Stimulated activated naive CD8-positive, alpha-beta T cell treated with anti-CD3 and anti-CD28 coated beads, Interleukin-15, amount 100 ng/mL, for 72 hours (primary cell): ENCODE data around the gene CREB3L4.

Source experiments
- ATAC-seq: fragments of 150-1000 bp; cut with Tn5 transposase; 2 replicates; pipeline ENCODE4 v1.10.0; 2021; ENCODE audit warnings: mild to moderate bottlenecking, moderate library complexity
- DNase-seq, 2 donors: peaks; one replicate each; pipeline ENCODE4 v3.0.0; 2021 to 2022
- H3K27ac Mint-ChIP-seq, 2 donors: one replicate each; pipeline ENCODE4 v1.8.0; 2022; ENCODE audit warnings: mild to moderate bottlenecking in 2 of 2, mixed read lengths in 2 of 2, moderate library complexity in 2 of 2
- H3K27me3 Mint-ChIP-seq: one replicate; pipeline ENCODE4 v1.8.0; 2022; ENCODE audit warnings: mixed read lengths
- H3K4me1 Mint-ChIP-seq: one replicate; pipeline ENCODE4 v1.8.0; 2022; ENCODE audit warnings: mild to moderate bottlenecking, mixed read lengths
- H3K4me3 Mint-ChIP-seq, 2 donors: one replicate each; pipeline ENCODE4 v1.8.0; 2022; ENCODE audit warnings: mild to moderate bottlenecking in 2 of 2, mixed read lengths in 2 of 2, moderate library complexity in 1 of 2
- H3K9me3 Mint-ChIP-seq, 2 donors: one replicate each; pipeline ENCODE4 v1.8.0; 2022; ENCODE audit warnings: mixed read lengths in 2 of 2

The CREB3L4 gene

GRCh38 chr1:153945131-153945794, 22.4 kb upstream of the CREB3L4 start:
- DNase-seq (peak; percentile 68 to 83), ATAC-seq (peak; percentile 80)
- H3K27ac Mint-ChIP-seq: peak overlapping the region; percentile 97 to 98
- no peaks in the 10 kb centered on the region for H3K27me3 Mint-ChIP-seq
- H3K4me3 Mint-ChIP-seq: peak overlapping the region; percentile 89 to 97
- H3K9me3 Mint-ChIP-seq: no peaks in the 10 kb centered on the region
- peaks cover 69% of the 10 kb centered on the region for H3K4me1 Mint-ChIP-seq

- ATAC-seq: peak; percentile 74
- DNase-seq: peak; percentile 70 to 85
- peaks cover 63% of the 10 kb centered on the region for H3K4me1 Mint-ChIP-seq
- H3K27ac Mint-ChIP-seq: peak overlapping the region; percentile 97 to 98
- no peaks in the 10 kb centered on the region for H3K27me3 Mint-ChIP-seq
- H3K4me3 Mint-ChIP-seq: peak overlapping the region; percentile 89 to 97
- no peaks in the 10 kb centered on the region for H3K9me3 Mint-ChIP-seq
Observed at GRCh38 chr1:153945795-153946621, 21.7 kb upstream of the CREB3L4 start.

DNA sequence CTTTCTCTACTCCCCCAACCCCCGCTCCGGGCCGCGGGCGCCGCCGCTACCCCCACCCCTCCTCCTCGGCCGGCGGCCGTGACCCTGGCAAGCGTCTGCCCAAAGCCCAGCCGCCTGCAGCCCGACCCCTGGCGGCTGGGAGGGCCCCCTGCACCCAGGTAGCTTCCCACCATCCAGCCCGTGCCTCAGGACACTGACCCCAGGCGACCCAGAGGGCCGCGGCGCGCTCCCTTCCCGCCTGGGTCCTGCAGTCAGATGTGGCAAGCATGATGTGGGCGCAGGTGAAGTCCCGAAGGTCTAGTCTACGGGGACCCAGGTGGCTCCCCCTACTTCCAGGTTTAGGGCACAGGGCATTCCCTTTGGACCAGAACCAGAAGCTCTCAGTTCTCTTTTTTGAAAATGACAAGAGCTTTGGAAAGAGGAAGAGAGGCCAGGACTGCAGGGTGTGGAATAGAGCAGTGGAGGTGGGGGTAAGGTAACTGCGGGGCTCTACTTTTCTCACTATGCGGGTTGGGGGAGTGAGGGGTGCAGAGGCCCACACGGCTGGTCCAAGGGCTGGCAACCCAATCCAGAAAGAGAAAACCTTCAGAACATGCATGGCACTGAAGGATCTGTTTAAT, 21.0 kb upstream of the CREB3L4 start, which contains the start of gene DENND4B:
Gene DENND4B, minus strand, starts transcription at position 97 of the 620 bp plus-strand sequence. CDS start 2,344 bp downstream, outside the sequence.
- Mint-ChIP-seq H3K27ac (peak within 1 kb of the TSS; percentile 97 to 98), H3K27me3 (no peaks in the 10 kb centered on the region), H3K4me1 (peaks cover 57% of the 10 kb centered on the region), H3K9me3 (no peaks in the 10 kb centered on the region), H3K4me3 (peak within 1 kb of the TSS; percentile 89 to 97)
- DNase-seq (peak; percentile 79 to 80), ATAC-seq (peak; percentile 73)

- no peak overlapping the region for H3K4me3 Mint-ChIP-seq
- DNase-seq (no peak), ATAC-seq (no peak)
- H3K27ac Mint-ChIP-seq: peak overlapping the region in 1 of 2 donors; percentile 61
- no peaks in the 10 kb centered on the region for H3K27me3 Mint-ChIP-seq
- H3K9me3 Mint-ChIP-seq: no peaks in the 10 kb centered on the region
- H3K4me1 Mint-ChIP-seq: peaks cover 43% of the 10 kb centered on the region
Observed at GRCh38 chr1:153951183-153951582, 16.5 kb upstream of the CREB3L4 start.

DNA sequence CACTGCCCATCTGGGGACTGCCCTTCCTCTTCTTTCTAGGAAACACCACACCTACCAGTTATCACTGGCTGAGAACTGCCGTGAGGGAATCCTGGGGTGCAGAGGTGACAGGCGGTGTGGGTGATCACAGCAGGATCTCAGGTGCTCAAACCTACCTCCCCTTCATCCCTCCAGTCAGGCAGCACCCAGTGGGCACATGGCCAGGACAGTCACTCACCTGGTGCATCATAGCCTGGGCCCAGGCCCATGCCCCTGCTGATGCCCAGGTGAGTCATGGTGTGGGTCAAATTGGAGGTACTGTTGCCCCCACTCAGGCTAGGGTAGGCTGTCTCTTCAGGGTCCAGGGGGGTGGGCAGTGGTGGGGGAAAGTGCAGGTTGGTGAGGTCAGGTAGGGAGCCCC, 15.9 kb upstream of the CREB3L4 start:
- Mint-ChIP-seq H3K4me3 (no peak overlapping the region), H3K9me3 (no peaks in the 10 kb centered on the region), H3K27me3 (no peaks in the 10 kb centered on the region), H3K27ac (no peak overlapping the region), H3K4me1 (peaks cover 46% of the 10 kb centered on the region)
- ATAC-seq (no peak), DNase-seq (no peak)

- no peaks in the 10 kb centered on the region for H3K27me3 Mint-ChIP-seq
- ATAC-seq: no peak
- H3K27ac Mint-ChIP-seq: peak overlapping the region in 1 of 2 donors; percentile 38
- no peak for DNase-seq
- H3K9me3 Mint-ChIP-seq: no peaks in the 10 kb centered on the region
- peak overlapping the region in 1 of 2 donors; percentile 29 for H3K4me3 Mint-ChIP-seq
- H3K4me1 Mint-ChIP-seq: peaks cover 43% of the 10 kb centered on the region
Observed at GRCh38 chr1:153953859-153954365, 13.8 kb upstream of the CREB3L4 start.

DNA sequence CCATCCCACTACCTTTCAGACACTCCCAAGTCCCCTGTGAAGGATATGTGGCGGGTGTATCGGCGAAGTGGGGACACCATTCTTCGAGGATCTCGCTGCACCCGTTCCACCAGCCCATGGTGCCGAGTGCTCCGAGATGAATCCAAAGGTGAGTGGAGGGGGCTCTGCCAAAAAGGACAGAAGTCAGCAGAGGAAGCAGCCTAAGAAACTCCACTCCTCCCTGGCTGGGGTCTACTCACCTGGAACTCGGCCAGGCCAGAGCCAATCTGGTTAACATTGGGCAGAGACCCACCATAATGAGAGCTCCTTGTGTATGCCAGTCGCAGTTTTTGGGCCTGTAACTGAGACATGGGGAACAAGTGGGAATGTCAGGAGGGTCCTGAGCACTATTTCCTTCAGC, 12.9 kb upstream of the CREB3L4 start:
- Mint-ChIP-seq H3K27ac (no peak overlapping the region), H3K9me3 (no peaks in the 10 kb centered on the region), H3K4me1 (peaks cover 48% of the 10 kb centered on the region), H3K27me3 (no peaks in the 10 kb centered on the region), H3K4me3 (peak overlapping the region in 1 of 2 donors; percentile 24)
- ATAC-seq (no peak), DNase-seq (no peak)

DNA sequence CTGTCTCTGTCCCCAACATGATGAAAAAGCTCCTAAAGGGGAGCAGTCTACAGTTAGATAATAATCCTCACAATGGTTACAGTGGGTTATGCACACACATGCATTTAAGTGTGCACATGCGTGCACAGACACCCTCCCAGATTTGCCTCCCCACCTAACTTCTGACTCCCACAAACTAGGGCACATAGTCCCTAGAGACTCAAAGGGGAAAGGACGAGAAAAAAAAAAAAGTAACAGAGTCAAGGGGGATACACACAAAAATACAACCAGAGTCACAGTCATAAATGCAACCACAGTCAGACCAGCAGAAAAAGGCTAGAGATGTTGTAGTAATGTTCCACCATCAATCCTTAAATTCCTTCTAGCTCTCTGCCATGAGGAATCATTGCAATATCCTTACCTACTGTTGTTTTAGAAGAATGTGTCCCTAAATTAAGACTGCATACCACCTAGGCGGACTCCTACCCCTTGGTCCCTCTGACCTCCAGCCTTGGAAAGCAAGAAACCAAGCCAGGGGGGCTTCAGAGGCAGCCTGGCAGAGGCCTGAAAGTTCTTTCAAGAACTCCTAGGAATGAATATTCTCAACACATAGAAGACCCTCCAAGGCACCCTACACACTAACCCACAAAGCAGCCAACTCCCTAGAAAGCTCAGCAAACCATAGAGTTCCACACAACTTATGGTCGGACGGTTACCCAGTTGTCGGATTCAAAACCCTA, 10.5 kb upstream of the CREB3L4 start:
- Mint-ChIP-seq H3K27ac (peak overlapping the region; percentile 96), H3K4me1 (peaks cover 62% of the 10 kb centered on the region), H3K9me3 (no peaks in the 10 kb centered on the region), H3K4me3 (peak overlapping the region; percentile 90 to 91), H3K27me3 (no peaks in the 10 kb centered on the region)
- ATAC-seq: no peak
- no peak for DNase-seq

GRCh38 chr1:153957744-153958110, 10.0 kb upstream of the CREB3L4 start:
- no peaks in the 10 kb centered on the region for H3K27me3 Mint-ChIP-seq
- peak; percentile 53 to 72 for DNase-seq
- H3K4me3 Mint-ChIP-seq: peak overlapping the region; percentile 90 to 91
- peaks cover 68% of the 10 kb centered on the region for H3K4me1 Mint-ChIP-seq
- H3K9me3 Mint-ChIP-seq: no peaks in the 10 kb centered on the region
- ATAC-seq: peak; percentile 60
- H3K27ac Mint-ChIP-seq: peak overlapping the region; percentile 96

GRCh38 chr1:153958111-153958960, 9.4 kb upstream of the CREB3L4 start, which contains the start of gene CRTC2:
Gene CRTC2, minus strand, starts transcription at chr1:153958612. Its CDS starts 115 bp downstream, at chr1:153958497.
- no peaks in the 10 kb centered on the region for H3K27me3 Mint-ChIP-seq
- H3K9me3 Mint-ChIP-seq: no peaks in the 10 kb centered on the region
- ATAC-seq: peak; percentile 91
- peak; percentile 92 to 97 for DNase-seq
- H3K27ac Mint-ChIP-seq: peak within 1 kb of the TSS; percentile 96
- H3K4me3 Mint-ChIP-seq: peak within 1 kb of the TSS; percentile 90 to 91
- peaks cover 70% of the 10 kb centered on the region for H3K4me1 Mint-ChIP-seq

- ATAC-seq (no peak), DNase-seq (no peak)
- no peaks in the 10 kb centered on the region for H3K9me3 Mint-ChIP-seq
- H3K27me3 Mint-ChIP-seq: no peaks in the 10 kb centered on the region
- H3K4me3 Mint-ChIP-seq: peak overlapping the region; percentile 90 to 91
- peaks cover 71% of the 10 kb centered on the region for H3K4me1 Mint-ChIP-seq
- peak overlapping the region; percentile 85 to 96 for H3K27ac Mint-ChIP-seq
Observed at GRCh38 chr1:153958961-153959260, 8.8 kb upstream of the CREB3L4 start.

- H3K27ac Mint-ChIP-seq: peak overlapping the region in 1 of 2 donors; percentile 49
- DNase-seq (no peak), ATAC-seq (no peak)
- peaks cover 71% of the 10 kb centered on the region for H3K4me1 Mint-ChIP-seq
- H3K9me3 Mint-ChIP-seq: no peaks in the 10 kb centered on the region
- no peaks in the 10 kb centered on the region for H3K27me3 Mint-ChIP-seq
- H3K4me3 Mint-ChIP-seq: no peak overlapping the region
Observed at GRCh38 chr1:153959454-153959853, 8.2 kb upstream of the CREB3L4 start.

DNA sequence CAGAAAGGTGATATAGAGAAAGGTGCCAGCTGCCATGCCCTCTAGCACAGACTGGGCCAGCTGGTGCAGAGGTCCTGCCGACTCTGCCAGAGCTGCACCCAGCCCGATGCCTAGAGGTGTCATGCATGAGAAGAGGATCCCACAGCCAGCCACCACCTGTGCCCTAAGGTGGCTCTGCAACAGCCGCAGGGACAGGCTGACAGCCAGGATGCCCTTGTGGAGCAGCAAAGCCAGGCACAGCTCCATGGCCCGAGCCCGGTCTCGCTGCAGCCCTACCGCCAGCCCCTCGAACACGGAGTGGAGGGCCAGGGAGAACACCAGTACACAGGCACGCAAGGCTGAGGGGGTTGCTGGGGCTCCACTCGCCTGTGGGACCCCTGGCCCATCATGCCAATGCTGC, 7.5 kb upstream of the CREB3L4 start:
- Mint-ChIP-seq H3K9me3 (no peaks in the 10 kb centered on the region), H3K27ac (no peak overlapping the region), H3K4me1 (peaks cover 73% of the 10 kb centered on the region), H3K4me3 (no peak overlapping the region), H3K27me3 (no peaks in the 10 kb centered on the region)
- ATAC-seq: no peak
- DNase-seq: no peak

DNA sequence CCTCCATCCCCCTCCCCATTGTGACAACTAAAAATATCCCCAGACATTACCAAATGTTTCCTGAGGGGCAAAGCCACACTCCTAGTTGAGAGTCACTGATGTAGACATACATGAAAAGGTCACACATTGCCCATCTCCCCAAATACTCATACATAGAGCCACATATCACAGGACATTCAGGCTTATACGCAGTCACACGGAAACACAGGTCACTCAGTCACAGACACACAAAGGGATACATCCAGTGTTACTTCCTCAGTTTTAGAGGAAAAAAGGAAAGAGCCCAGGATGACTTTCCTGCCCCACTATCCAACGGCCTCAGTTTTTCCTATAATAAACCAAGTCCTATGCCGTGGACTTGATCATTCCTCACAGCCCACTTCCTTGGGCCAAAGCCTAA, 6.3 kb upstream of the CREB3L4 start:
- peak overlapping the region; percentile 81 to 88 for H3K4me3 Mint-ChIP-seq
- peaks cover 71% of the 10 kb centered on the region for H3K4me1 Mint-ChIP-seq
- DNase-seq (no peak), ATAC-seq (no peak)
- H3K27me3 Mint-ChIP-seq: no peaks in the 10 kb centered on the region
- H3K27ac Mint-ChIP-seq: peak overlapping the region in 1 of 2 donors; percentile 49
- no peaks in the 10 kb centered on the region for H3K9me3 Mint-ChIP-seq
